GM10266 (cell line): ENCODE data around the gene MKS1.

Experiments used
- DNase-seq: peaks from one replicate; pipeline ENCODE4 v3.0.0; 2012; ENCODE audit errors: extremely low spot score
- CTCF ChIP-seq: IDR thresholded peaks from 2 replicates; pipeline ENCODE4 v1.5.1; 2012; ENCODE audit warnings: mild to moderate bottlenecking, low read depth; ENCODE audit not compliant: control insufficient read depth, insufficient read depth; ENCODE audit errors: missing control alignments

Gene MKS1

DNA sequence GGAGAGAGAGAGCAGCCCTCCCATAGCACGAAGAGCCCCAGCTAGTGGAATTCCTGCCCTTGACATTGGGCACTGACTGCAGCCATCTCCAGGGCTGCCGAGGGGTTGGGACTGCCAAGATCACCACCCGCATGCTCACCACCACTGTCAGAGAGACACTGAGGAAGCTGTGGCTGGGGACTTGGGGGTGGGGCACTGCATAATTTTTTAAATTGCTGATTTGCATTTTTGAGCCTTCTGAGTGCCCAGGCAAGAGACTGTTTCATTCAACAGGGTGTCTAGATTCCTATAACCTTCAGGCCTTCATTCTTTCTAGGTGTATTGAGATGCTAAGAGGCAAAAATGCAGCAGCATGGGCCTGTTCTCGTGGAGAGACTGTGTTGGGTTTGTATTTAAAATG lies 35.5 kb downstream of the MKS1 start:
- no peak for DNase-seq
- no peak for TF ChIP-seq CTCF

GRCh38 chr17:58181796-58182195 lies 37.3 kb downstream of the MKS1 start:
- DNase-seq = no peak
- no peak for TF ChIP-seq CTCF

- TF ChIP-seq CTCF = no peak
- no peak for DNase-seq
Measured at GRCh38 chr17:58176200-58176599, 42.9 kb downstream of the MKS1 start.

- no peak for TF ChIP-seq CTCF
- no peak for DNase-seq
Measured at GRCh38 chr17:58174871-58175270, 44.2 kb downstream of the MKS1 start.

DNA sequence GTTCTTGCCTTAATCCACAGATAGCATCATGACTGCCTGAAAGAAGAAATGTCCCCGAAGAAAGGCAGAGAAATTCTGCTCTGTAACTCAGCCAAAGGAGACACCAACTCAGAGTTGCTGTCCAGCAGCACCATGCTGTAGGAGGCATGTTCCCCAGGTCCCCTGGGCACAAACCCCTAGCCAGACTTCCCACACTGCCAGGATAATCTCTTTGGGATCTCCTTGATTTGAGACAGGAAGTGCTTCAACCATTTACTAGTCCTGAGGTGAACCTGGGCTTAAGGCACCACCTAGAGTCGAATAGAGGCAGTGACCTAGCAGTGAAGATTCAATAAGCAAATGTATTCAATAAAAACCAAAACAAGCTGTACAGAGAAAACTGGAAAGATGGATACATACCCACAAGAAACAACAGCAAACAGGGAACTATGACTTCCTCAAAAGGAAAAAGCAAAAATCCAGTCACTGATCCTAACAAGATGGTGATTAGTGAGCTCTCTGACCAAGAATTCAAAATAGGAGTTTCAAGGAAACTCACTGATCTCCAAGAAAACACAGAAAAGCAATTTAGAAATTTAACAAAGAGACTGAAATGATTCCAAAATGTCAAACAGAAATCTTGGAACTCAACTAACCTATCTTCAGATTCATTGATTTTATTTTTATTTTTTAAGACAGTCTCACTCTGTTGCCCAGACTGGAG lies 46.5 kb downstream of the MKS1 start:
- peak; percentile 47 for TF ChIP-seq CTCF
- peak; percentile 45 for DNase-seq

GRCh38 chr17:58170622-58171021 lies 48.4 kb downstream of the MKS1 start:
- TF ChIP-seq CTCF = no peak
- DNase-seq = no peak

GRCh38 chr17:58166682-58167081 lies 52.4 kb downstream of the MKS1 start, which contains the start of gene OR4D2:
Gene OR4D2, plus strand, starts transcription at chr17:58166982. Its CDS starts 2,674 bp downstream, at chr17:58169656.
- TF ChIP-seq CTCF = no peak
- DNase-seq = no peak
